ENCODE results near the gene RNASE7.

The RNASE7 gene

DNA sequence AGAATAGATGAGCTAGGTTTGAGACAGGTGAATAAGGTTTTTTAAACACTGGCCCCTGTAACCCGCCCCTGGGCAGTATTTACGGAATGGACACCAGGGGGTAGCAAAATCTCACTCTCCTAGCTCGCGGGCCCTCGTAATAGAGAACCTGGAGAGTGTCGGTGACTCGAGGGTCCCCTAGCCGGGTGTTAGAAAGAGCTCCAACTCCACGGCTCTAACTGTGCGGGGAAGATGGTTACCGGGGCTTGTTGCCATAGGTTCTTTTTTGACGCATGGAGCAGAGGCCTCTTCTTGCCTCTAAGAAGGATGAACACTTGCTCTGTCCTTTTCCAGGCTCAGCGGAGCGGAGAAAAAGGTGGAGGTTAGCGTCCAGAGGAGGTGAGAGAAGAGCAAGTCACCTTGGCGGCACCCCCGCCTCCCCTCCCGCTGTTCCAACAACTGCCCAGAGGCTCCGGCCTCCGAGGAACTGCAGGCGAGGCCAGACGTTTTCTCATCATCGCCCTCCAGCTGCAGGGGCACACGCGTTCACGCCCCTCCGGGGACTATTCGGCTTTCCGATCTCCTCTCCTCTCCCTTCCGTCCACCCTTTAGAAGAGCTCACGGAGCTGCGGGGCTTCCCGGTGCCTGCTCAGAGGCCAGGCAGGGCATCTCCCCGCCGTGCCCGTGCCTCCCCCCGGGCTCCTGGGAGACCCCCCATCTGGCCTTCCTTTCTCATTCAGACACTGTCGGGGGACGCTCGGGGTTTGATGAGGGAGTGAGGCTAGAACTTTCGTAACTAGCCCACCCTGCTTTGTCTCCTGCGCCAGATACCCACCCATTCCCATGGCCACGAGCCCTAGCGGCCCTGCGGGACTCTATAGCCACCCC, 26.6 kb downstream of the RNASE7 start:
- peak; percentile 59 for DNase-seq (ENCODE audit: low spot score)

DNA sequence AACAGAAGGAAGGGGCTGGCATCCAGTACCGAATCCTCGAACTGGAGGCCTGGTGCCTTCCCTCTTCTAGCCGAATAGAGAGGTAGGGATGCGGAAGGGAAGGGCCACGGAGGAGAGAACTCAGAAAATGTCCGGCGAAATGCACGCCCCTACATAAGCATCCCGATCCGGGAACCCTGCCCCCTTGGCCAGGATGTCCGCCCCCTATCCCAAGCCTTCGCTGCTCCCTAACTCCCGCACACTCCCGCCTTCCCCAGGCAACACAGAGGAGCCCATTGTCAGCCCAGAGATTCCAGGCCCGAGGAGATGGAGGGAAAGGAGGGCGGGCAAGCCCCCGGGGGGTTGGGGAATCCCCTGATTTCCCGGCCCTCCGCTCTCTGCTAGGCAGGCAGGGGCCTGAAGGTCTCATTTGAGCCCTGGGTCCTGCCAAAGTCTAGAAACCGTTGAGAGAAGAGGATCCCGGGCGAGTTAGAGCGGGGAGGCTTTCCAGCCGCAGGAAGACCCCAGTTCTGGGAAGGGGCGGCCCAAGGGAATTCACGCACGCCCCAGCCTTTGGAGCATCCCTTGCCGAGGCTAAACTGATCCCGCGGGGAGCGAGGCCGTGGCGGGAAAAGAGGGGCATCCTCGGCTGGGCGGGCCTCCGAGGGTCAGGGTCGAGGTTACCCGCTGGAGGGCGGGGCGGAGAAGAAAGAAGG, 27.4 kb downstream of the RNASE7 start:
- DNase-seq (ENCODE audit: low spot score): no peak

DNA sequence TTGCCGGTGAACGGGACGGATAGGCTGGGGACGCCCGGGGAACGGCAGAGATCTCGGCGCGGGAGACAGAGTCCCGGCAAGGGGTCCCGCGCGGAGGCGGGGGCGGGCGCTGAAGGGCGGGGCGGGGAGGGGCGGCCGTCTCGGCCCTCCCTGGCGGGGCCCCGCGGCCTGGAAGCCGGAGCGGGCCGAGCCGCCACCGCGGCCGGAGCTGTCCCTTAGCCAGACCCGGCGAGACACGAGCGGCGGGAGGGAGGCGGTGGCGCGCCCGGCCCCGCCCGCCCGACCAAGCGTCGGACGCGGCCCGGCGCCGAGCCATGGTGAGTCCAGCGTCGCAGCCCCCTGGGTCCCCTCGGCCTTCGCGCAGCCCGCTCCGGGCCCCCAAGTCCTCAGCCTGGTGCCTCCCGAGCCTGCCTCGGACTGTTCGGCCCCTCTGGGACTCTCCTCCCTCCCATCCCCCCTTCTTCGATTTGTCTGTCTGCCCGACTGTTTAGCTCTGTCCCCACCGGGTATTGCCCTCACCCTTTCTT, 28.0 kb downstream of the RNASE7 start, which contains the start of gene ARHGEF40:
ARHGEF40 (plus strand) TSS at position 222 of the 527 bp plus-strand sequence; CDS start at position 315, 93 bp downstream.
- DNase-seq (ENCODE audit: low spot score): peak; percentile 30

DNA sequence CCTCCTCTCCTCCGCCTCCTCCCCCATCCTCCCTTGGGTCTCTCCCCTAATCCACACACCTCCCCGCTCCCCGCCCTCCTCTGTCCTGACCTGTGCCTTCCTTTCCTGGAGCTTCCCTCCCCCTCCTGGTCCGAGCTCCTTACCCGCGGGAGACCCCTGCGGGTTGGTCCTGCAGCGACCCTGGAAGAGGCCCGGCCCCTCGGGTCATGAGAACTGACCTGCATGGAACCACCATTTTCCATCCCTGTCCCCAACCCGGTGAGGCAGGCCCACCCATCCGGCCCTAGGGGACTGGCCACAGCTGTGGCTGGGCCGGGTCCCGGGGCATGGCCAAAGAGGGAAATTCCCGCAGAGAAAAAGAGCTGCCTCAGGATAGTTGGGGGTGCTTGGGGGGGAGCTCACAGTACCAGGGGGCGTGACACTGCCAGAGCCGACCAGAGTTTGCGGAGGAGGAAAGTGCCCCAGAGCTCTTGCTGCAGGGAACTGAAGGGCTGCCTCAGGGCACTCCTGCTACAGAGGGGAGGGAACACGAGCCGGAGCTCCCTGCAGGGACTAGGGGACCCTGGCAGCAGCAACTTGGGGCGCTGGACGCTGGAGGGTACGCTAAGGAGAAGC, 28.6 kb downstream of the RNASE7 start:
- peak; percentile 26 for DNase-seq (ENCODE audit: low spot score)

DNA sequence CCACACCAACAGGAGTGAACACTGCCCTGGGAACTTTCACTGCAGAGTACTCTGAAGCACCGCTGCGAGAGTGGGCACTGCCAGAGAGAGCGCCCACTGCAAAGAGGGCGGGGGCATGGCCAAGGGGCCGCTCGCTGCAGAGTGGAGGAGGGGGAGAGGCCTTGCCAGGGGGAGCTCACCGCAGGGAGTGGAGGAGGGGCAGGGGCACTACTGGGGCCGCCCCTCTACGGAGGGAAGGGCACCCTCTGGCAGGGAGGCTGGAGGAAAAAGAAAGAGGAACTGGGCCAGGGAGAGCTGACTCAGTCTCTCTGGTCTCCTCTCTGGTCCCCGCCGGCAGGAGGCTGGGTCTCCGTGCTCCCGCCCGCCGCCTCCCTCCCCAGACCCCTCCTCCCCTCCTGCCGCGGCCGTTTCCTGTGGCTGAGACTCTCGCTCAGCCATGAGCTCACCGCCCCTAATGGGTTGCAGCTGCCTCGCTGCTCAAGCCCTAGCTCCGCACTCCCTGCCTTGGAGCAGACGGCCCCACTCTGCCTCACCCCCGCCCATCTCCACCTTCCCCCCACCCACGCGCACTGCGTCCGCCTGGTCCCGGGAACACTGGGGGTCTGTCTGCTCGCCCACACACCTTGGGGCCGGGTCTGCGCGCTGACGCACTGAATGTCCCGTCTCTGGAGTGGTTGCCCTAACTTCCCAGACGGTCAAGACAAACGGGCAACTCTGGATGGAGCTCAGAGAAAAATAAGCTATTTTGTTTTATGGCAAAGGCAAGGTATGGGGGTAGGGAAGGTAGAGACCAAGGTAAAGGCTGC, 29.3 kb downstream of the RNASE7 start:
- DNase-seq (ENCODE audit: low spot score): peak; percentile 79

DNA sequence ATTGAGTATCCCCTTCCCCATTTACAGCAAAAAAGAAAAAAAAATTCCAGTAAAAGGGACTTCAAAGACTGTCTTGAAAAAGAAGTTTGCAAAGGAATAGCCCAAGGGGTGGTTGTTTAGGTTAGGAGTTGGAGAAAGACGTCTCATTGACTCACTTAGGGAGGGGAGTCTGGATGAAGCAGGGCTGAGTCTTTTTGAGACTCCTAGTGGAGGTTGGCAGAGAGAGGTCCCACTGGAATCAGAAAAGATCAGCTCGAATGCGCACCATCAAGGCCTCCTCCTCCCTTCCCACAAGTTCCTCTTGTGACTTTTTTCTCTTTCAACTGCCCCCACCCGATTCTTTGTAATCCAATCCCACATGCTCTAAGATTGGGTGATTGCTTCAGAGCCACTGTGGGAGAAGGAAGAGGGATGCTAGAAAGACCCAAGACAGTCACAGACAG, 29.9 kb downstream of the RNASE7 start:
- no peak for DNase-seq (ENCODE audit: low spot score)

DNA sequence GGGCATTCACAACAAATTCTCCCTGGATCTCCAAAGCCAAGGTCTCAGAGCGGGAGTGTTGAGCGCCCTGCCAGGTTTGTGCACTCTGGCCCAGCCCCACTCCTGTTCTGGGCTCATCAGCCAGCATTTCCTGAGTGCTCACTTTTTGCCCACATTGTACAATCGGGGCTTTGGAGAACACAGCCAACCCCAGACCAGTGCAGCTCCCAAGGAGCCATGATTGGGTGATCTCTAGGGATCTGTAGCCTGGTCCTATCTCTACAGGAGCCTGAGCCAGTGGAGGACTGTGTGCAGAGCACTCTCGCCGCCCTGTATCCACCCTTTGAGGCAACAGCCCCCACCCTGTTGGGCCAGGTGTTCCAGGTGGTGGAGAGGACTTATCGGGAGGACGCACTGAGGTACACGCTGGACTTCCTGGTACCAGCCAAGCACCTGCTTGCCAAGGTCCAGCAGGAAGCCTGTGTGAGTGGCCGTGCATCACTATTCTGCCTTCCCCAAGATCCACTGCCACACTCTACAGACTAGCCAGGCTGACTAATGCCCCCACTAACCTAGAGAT, 30.7 kb downstream of the RNASE7 start:
- no peak for DNase-seq (ENCODE audit: low spot score)

DNA sequence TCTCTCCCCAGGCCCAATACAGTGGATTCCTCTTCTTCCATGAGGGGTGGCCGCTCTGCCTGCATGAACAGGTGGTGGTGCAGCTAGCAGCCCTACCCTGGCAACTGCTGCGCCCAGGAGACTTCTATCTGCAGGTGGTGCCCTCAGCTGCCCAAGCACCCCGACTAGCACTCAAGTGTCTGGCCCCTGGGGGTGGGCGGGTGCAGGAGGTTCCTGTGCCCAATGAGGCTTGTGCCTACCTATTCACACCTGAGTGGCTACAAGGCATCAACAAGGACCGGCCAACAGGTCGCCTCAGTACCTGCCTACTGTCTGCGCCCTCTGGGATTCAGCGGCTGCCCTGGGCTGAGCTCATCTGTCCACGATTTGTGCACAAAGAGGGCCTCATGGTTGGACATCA, 31.8 kb downstream of the RNASE7 start:
- DNase-seq (ENCODE audit: low spot score): no peak

DNA sequence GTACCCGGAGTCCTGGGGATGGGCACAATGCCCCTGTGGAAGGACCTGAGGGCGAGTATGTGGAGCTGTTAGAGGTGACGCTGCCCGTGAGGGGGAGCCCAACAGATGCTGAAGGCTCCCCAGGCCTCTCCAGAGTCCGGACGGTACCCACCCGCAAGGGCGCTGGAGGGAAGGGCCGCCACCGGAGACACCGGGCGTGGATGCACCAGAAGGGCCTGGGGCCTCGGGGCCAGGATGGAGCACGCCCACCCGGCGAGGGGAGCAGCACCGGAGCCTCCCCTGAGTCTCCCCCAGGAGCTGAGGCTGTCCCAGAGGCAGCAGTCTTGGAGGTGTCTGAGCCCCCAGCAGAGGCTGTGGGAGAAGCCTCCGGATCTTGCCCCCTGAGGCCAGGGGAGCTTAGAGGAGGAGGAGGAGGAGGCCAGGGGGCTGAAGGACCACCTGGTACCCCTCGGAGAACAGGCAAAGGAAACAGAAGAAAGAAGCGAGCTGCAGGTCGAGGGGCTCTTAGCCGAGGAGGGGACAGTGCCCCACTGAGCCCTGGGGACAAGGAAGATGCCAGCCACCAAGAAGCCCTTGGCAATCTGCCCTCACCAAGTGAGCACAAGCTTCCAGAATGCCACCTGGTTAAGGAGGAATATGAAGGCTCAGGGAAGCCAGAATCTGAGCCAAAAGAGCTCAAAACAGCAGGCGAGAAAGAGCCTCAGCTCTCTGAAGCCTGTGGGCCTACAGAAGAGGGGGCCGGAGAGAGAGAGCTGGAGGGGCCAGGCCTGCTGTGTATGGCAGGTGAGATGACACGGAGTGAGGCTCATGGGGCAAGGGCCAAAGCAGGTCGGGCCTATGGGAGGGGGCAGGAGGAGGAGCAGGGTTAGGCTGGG, 32.5 kb downstream of the RNASE7 start:
- no peak for DNase-seq (ENCODE audit: low spot score)

DNA sequence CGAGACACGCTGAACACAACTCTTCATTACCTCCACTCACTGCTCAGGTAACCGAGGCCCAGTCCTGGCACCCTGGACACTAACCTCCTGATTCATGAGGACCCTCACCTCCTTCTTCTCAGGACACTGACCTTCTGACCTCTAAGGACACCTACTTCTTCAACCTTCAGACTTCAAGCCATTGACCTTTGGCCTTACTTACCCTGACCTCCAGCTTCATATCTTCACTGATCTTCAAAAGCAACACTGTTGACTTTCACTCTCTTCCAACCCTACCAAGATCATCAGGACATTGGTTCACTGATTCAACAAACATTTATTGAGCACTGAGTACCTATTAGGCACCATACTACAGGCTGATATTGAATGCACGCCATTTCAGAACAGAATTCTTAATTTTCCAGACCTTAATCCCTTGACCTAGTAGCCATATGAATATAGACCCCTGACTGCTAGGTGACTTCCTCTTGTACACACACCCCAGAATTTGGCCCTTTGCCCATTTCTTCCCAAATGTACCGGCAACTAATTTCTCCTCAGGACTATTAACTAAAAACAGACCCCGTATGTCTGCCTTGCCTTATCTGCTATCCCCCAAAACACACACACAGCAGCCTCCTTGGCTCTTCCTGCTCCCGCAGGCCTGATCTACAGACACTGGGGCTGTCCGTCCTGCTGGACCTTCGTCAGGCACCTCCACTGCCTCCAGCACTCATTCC, 33.7 kb downstream of the RNASE7 start:
- no peak for DNase-seq (ENCODE audit: low spot score)

DNA sequence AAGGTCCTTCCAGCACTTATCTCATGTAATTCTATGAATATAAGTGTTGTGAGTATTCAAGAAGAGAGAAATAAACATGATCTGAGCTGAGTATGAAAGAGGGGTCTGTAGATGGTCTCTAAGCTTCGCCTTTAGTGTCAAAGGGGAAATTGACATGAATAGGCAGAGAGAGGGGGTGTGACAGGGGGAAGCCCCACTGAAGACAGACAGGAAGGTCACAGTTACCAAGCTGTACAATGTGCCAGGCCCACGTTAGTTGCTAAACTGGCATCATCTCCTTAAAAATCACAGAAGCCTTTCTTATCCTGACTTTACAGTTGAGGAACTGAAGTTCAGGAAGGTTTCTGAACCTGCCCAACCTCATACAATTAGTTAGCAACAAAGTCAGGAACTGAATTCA, 35.5 kb downstream of the RNASE7 start:
- DNase-seq (ENCODE audit: low spot score): no peak

DNA sequence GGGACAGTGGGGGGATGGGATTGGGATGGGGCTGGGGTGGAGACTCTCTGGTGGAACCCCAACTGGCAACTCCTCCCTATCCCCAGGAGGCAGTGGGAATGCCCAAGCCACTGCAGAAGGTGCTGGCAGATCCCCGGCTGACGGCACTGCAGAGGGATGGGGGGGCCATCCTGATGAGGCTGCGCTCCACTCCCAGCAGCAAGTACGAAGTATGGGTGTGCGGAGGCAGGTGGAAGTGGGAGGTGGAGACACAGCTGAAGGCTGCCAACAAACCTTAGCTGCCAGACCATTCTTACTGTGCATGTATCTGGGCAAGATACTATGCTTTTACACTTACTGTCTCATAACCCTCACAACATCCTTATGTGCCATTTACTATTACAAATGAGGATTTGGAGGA, 36.1 kb downstream of the RNASE7 start:
- no peak for DNase-seq (ENCODE audit: low spot score)

DNA sequence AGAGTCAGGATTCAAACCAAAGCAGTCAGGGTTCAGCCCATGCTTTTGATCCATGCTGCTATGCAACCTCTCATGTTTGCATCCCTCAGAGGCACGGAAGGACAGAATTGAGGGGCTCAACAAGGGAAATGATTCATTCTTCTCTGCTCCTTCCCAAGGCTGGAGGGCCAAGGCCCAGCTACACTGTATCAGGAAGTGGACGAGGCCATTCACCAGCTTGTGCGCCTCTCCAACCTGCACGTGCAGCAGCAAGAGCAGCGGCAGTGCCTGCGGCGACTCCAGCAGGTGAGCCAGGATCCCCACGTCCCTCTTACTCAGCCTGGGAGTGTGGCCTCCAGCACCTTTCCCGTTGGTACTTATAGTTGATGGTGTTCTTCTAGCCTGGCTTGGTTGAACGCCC, 36.6 kb downstream of the RNASE7 start:
- DNase-seq (ENCODE audit: low spot score): no peak

DNA sequence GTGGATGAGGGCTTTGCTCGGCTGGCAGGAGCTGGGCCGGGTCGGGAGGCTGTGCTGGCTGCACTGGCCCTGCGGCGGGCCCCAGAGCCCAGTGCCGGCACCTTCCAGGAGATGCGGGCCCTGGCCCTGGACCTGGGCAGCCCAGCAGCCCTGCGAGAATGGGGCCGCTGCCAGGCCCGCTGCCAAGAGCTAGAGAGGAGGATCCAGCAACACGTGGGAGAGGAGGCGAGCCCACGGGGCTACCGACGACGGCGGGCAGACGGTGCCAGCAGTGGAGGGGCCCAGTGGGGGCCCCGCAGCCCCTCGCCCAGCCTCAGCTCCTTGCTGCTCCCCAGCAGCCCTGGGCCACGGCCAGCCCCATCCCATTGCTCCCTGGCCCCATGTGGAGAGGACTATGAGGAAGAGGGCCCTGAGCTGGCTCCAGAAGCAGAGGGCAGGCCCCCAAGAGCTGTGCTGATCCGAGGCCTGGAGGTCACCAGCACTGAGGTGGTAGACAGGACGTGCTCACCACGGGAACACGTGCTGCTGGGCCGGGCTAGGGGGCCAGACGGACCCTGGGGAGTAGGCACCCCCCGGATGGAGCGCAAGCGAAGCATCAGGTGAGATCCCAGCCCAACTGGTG, 39.5 kb downstream of the RNASE7 start:
- DNase-seq (ENCODE audit: low spot score): no peak

DNA sequence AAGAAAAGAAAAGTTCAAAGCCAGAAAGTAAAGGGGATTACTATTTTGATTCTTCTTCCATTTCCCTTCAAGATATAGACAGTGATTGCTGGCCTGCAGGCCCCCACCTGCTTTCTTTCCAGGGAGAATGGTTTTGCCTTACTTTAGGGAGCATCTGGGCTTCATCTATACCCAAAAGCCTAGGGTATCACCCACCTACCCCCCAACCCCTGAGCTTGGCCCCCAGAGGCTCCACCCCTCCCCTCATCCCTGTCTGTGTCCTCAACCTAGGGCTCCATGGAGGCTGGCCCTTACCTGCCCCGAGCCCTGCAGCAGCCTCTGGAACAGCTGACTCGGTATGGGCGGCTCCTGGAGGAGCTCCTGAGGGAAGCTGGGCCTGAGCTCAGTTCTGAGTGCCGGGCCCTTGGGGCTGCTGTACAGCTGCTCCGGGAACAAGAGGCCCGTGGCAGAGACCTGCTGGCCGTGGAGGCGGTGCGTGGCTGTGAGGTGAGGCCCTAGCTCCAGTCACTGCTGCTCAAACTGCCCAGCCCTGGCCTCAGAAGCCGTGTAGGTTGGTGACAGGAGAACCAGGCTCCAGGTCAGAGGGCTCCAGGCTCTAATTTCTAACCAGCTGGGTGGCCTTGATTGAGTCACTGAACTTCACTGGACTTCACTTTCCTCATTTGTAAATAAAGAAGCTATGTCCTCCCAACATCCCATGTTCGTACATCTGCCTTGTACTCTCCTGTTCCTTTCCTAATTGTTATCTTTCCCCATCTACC, 41.6 kb downstream of the RNASE7 start:
- DNase-seq (ENCODE audit: low spot score): no peak

DNA sequence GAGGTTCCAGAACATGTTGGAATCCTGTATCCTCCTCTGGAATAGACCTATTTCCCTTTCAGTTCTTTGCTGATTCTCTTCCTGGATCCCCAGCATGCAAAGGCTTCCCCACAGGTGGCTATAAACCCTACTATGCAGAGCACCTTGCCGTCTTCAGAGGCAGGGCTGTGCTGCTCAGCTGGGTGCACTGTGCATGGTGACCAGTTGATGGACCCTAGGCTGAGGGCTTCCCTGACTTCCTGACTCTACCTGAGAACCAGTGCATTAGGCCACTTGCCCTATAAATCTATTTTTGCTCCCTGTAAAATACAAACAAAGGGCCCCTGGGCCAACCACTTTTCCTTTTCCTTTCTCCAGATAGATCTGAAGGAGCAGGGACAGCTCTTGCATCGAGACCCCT, 42.2 kb downstream of the RNASE7 start:
- DNase-seq (ENCODE audit: low spot score): no peak

DNA sequence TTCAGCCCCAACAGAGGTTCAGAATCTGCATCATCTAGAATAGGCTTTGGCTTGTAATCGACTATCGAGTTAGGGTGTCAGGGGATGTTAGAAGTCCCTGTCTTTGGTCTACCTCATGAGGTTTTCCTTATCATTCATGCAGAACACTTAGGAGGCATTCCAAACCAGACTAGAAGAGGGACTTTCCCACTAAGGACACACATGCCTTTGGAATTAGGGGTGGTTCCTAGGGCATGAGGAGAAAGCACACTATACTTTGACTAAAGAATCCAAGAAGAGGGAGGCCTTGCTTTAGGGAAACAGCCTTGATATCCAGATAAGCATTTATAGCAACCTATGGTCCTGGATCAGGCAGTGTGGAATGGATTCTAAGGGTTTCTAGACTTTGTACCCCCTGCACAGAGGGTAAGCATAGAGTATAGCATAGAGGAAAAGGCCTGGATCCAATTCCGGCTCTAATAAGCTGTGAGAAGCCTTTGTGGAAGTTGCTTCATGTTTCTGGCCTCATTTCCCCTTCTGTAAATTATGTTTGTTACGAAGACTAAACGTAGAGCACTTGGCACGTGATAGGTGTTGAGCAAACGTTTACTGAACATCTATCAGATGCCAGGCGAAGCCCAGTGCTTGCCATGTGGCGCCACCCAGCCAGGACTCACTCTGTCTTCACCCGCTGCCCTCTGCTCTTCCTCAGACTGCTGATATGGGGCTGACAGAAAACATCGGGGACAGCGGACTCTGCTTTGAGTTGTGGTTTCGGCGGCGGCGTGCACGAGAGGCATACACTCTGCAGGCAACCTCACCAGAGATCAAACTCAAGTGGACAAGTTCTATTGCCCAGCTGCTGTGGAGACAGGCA, 43.1 kb downstream of the RNASE7 start:
- DNase-seq (ENCODE audit: low spot score): no peak

DNA sequence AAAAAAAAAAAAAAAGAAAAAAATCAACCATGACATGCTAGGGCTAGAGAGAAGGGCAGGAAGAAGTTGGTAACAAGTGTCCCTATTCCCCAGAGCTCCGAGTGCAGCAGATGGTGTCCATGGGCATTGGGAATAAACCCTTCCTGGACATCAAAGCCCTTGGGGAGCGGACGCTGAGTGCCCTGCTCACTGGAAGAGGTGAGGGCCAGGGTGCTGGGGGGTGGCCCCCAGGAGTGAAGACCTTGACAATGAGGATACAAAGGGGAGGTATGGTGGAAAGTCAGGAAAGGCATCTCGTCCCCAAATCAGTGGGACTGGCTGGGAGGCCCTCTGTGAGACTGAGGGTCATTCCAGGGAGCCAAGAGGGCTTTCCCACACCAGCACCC, 44.7 kb downstream of the RNASE7 start:
- DNase-seq (ENCODE audit: low spot score): no peak
